Keratinocyte (primary cell): ENCODE results near the gene CRISP2. TPM values are rescaled to one million over a fixed set of nuclear protein-coding genes. Genes with fewer than 3 reads are reported as not detected.

Source experiments
- DNase-seq: peaks from one replicate; pipeline ENCODE4 v3.0.0-alpha.2; 2011; ENCODE audit warnings: low read depth, missing footprints, low spot score
- FAIRE-seq: peaks from 2 replicates; lab custom pipeline; 2011; peaks lifted over from hg19 to GRCh38; lab: Jason Lieb, UNC
- H2AFZ ChIP-seq: 2 replicates; pipeline ENCODE4 v1.6.0; 2012; ENCODE audit warnings: low read length, control low read depth, inconsistent platforms; ENCODE audit not compliant: control insufficient read depth
- H3K27ac ChIP-seq: 2 replicates; pipeline ENCODE4 v1.5.1; 2011; ENCODE audit warnings: low read length; ENCODE audit not compliant: control insufficient read depth, insufficient read depth
- H3K27me3 ChIP-seq: 3 replicates; pipeline ENCODE4 v1.6.0; 2011; ENCODE audit warnings: low read length; ENCODE audit not compliant: control insufficient read depth, insufficient read depth; ENCODE audit errors: extremely low read depth
- H3K36me3 ChIP-seq, 2 experiments: 2 replicates in 1 of 2; 3 replicates in 1 of 2; pipeline ENCODE4 v1.5.1; 2011; ENCODE audit warnings: low read length in 2 of 2, mild to moderate bottlenecking in 1 of 2; ENCODE audit not compliant: control insufficient read depth in 2 of 2, insufficient read depth in 2 of 2; ENCODE audit errors: extremely low read depth in 1 of 2
- H3K4me1 ChIP-seq: 3 replicates; pipeline ENCODE4 v1.5.1; 2011; ENCODE audit warnings: low read length; ENCODE audit not compliant: control insufficient read depth, insufficient read depth; ENCODE audit errors: extremely low read depth
- H3K4me2 ChIP-seq: 3 replicates; pipeline ENCODE4 v1.6.0; 2011; ENCODE audit warnings: low read depth, low read length; ENCODE audit not compliant: control insufficient read depth, insufficient read depth; ENCODE audit errors: extremely low read depth
- H3K4me3 ChIP-seq, 3 experiments: fragments of 200-600 bp in 1 of 3; sonication (generic) in 1 of 3; 2 replicates in 2 of 3; 3 replicates in 1 of 3; pipeline ENCODE4 v1.5.1; 2011 to 2016; ENCODE audit warnings: low read length in 3 of 3, mild to moderate bottlenecking in 3 of 3, control low read depth in 2 of 3, inconsistent platforms in 1 of 3, low read depth in 1 of 3, mixed read lengths in 1 of 3, mixed run types in 1 of 3, moderate library complexity in 1 of 3; ENCODE audit not compliant: control insufficient read depth in 2 of 3, insufficient read depth in 2 of 3; ENCODE audit errors: extremely low read depth in 1 of 3
- H3K79me2 ChIP-seq: 2 replicates; pipeline ENCODE4 v1.6.0; 2012; ENCODE audit warnings: low read length; ENCODE audit not compliant: control insufficient read depth, insufficient read depth
- H3K9ac ChIP-seq: 3 replicates; pipeline ENCODE4 v1.6.0; 2011; ENCODE audit warnings: low read length; ENCODE audit not compliant: control insufficient read depth, insufficient read depth; ENCODE audit errors: extremely low read depth
- H3K9me1 ChIP-seq: 3 replicates; pipeline ENCODE4 v1.6.0; 2011; ENCODE audit warnings: low read length; ENCODE audit not compliant: control insufficient read depth, insufficient read depth; ENCODE audit errors: extremely low read depth
- H3K9me3 ChIP-seq: 2 replicates; pipeline ENCODE4 v1.5.1; 2012; ENCODE audit warnings: low read depth, low read length; ENCODE audit not compliant: control insufficient read depth
- H4K20me1 ChIP-seq: 3 replicates; pipeline ENCODE4 v1.6.0; 2011; ENCODE audit warnings: low read length; ENCODE audit not compliant: control insufficient read depth, insufficient read depth; ENCODE audit errors: extremely low read depth
- CTCF ChIP-seq, 3 experiments: IDR thresholded peaks in 1 of 3; conservative IDR thresholded peaks in 1 of 3; optimal IDR thresholded peaks in 1 of 3; 2 replicates in 2 of 3; 3 replicates in 1 of 3; pipeline versions ENCODE3 to v1.5.1; 2011; ENCODE audit warnings: low read length in 3 of 3, mild to moderate bottlenecking in 3 of 3, moderate library complexity in 2 of 3, control low read depth in 1 of 3, inconsistent platforms in 1 of 3; ENCODE audit not compliant: insufficient read depth in 2 of 3; ENCODE audit errors: extremely low read depth in 1 of 3
- EZH2 ChIP-seq: IDR thresholded peaks from one replicate; pipeline ENCODE4 v1.6.1; 2012; ENCODE audit warnings: inconsistent platforms, mild to moderate bottlenecking, low read length, moderate library complexity
- dilution Hi-C: fragments of 300-500 bp; cut with MboI; formaldehyde crosslinking; loops from one replicate; pipeline ENCODE4 v1.7.0; 2020; ENCODE audit warnings: low sequenced_read_pairs; ENCODE audit not compliant: extremely low pct_ligation_motif_present
- polyA plus RNA-seq, 5 experiments: library from polyadenylated mRNA; depleted of rRNA in 3 of 5; stranded (reverse) in 3 of 5; stranded (forward) in 1 of 5; unstranded in 1 of 5; fragments of >200 nt; gene quantifications; 1 replicate in 1 of 5; 2 replicates in 3 of 5; 3 replicates in 1 of 5; pipeline versions ENCODE4 v1.2.1 to v1.2.3, GENCODE V29; 2011 to 2012; ENCODE audit warnings: missing spikeins in 2 of 5, low read depth in 1 of 5, low replicate concordance in 1 of 5

Gene CRISP2
- polyA plus RNA-seq, 1 donor (not counting 4 experiments of a cell fraction or from before 2014, with no cell fraction given), result not detected

- FAIRE-seq, result no peak
- H3K9ac ChIP-seq, result no peak overlapping the region
These were observed 8.0 kb upstream of the CRISP2 start for GRCh38 chr6:49721297-49721696.

GRCh38 chr6:49720372-49720771, 7.0 kb upstream of the CRISP2 start:
- Histone ChIP-seq H3K4me3 (no peak overlapping the region), H3K4me2 (no peak overlapping the region), H3K27me3 (no peaks in the 10 kb centered on the region), H3K36me3 (no peaks in the 10 kb centered on the region), H3K9me1 (no peaks in the 10 kb centered on the region), H3K79me2 (no peaks in the 10 kb centered on the region), H3K27ac (no peak overlapping the region), H2AFZ (no peak overlapping the region), H3K4me1 (no peaks in the 10 kb centered on the region), H3K9me3 (no peaks in the 10 kb centered on the region), H4K20me1 (no peaks in the 10 kb centered on the region), H3K9ac (no peak overlapping the region)
- dilution Hi-C loops, result no loop called here
- TF ChIP-seq EZH2 (no peak), CTCF (optimal IDR thresholded peaks at IDR 0.05 in 1 of 3, IDR thresholded peaks at IDR 0.05 in 1 of 3, conservative IDR thresholded peaks at IDR 0.05 in 1 of 3; ENCODE audit: extremely low read depth in 1 of 3, insufficient read depth in 2 of 3, low read length in 3 of 3) (no peak)
- DNase-seq (no peak), FAIRE-seq (no peak)

More at GRCh38 chr6:49721297-49721696, 8.0 kb upstream of the CRISP2 start:
- TF ChIP-seq CTCF (optimal IDR thresholded peaks at IDR 0.05 in 1 of 3, IDR thresholded peaks at IDR 0.05 in 1 of 3, conservative IDR thresholded peaks at IDR 0.05 in 1 of 3; ENCODE audit: extremely low read depth in 1 of 3, insufficient read depth in 2 of 3, low read length in 3 of 3) (no peak), EZH2 (no peak)
- no peaks in the 10 kb centered on the region for H3K9me1 ChIP-seq
- no peak overlapping the region for H2AFZ ChIP-seq
- no peak overlapping the region for H3K4me2 ChIP-seq
- H3K4me1 ChIP-seq, result no peaks in the 10 kb centered on the region
- no peaks in the 10 kb centered on the region for H3K9me3 ChIP-seq
- no peaks in the 10 kb centered on the region for H4K20me1 ChIP-seq
- H3K27ac ChIP-seq, result no peak overlapping the region
- no peaks in the 10 kb centered on the region for H3K36me3 ChIP-seq
- dilution Hi-C loops, result no loop called here
- no peaks in the 10 kb centered on the region for H3K27me3 ChIP-seq
- H3K79me2 ChIP-seq, result no peaks in the 10 kb centered on the region
- no peak overlapping the region for H3K4me3 ChIP-seq
- DNase-seq, result no peak
